Caki2 (cell line): ENCODE data around the gene SIAH3. TPM values are rescaled to one million over a fixed set of nuclear protein-coding genes. Genes with fewer than 3 reads are reported as not detected.
A peak's percentile ranks its signal among the peaks of the same experiment; 100 is the strongest.

Experiments
- DNase-seq: peaks from one replicate; pipeline ENCODE4 v3.0.0-alpha.2; 2015; ENCODE audit warnings: low read depth
- in situ Hi-C: cut with HindIII; loops from 2 replicates; pipeline ENCODE4 v1.10.0; 2016; ENCODE audit warnings: low sequenced_read_pairs, low pct_unique_long_range_greater_than_20kb, mixed read lengths
- total RNA-seq: library from RNA; depleted of rRNA; stranded (reverse); fragments of >200 nt; shearing (Covaris generic); gene quantifications from 2 replicates; pipeline ENCODE4 v1.2.3, GENCODE V29; 2014; ENCODE audit warnings: low replicate concordance

Gene SIAH3
- total RNA-seq, 1 experiment from 2014 or later: not detected

DNA sequence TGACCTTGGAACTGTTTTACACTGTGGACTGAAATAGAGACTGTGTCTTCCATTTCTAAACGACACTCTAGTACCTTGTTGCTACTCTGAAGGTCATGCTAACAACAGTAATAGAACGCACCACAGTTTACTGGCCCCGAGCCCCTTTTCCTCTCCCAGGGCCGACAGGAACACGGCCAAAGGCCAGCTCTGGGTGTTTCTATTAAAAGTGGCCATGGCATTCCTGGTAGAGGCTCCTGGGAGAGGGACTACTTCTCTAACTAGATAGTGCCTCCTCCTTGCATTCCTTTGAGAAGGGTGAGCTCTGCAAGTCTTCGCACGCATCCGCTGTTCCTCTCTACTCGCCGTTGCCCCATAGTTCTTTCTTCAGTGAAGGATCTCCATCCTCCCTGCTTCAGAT, 18.7 kb upstream of the SIAH3 start:
- in situ Hi-C loops: no loop called here
- DNase-seq: no peak

DNA sequence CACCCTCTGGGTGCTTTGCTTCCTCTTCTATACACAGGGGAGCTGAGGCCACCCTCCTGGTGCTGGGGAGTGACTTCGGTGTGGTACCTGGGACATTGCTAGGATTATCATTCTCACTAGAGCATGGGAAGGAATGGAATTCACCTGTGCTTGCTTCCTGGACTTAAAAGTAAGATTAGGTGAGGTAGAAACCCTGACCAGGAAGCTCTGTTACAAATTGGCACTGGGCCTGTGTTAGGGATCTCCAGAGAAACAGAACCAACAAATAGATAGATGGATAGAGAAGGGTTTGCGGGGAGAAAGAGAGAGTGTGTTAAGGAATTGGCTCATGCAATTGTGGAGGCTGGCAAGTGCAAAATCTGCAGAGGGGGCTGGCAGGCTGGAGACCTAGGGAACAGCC, 13.9 kb upstream of the SIAH3 start:
- in situ Hi-C loops: no loop called here
- no peak for DNase-seq

DNA sequence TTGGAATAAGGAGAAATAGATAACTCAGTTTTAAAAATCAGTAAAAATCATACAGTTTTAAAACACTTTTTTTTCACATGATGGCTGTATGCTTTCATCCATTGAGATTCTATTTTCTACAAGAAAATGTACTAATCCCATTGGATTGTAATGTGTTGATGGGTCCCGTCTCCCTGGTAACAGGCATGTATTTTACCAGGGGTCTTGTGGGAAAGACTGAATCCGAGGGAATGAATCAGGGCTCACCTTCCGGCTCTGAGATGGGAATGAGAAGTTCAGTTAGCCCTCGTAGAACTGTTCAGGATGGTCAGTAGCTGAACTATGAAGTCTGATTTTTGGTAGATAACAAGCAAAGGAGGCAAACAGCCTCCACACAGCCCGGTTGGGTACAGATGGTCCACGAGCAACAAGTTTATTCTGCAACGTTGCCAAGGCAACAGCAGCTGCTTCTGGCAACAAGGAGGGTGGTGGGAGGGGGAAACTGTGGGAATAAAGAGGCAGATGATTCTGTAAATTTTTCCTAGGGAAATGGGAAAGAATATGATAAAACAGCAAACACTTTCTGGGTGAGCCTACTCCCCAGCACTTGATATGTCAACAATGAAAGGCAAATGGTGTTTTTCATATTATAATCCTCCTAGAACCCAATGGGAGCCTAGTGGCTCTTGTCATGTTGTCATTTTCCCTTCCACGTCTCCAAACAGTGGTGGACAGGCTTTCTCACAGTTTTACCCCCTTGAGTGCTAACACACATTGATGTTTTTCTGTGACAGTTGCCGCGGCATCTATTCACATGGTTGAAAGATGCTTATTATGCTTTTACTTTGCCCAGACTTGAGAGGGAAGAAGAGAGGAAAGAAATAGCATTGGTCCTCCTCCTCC, 12.4 kb upstream of the SIAH3 start:
- in situ Hi-C loops: no loop called here
- DNase-seq: no peak

DNA sequence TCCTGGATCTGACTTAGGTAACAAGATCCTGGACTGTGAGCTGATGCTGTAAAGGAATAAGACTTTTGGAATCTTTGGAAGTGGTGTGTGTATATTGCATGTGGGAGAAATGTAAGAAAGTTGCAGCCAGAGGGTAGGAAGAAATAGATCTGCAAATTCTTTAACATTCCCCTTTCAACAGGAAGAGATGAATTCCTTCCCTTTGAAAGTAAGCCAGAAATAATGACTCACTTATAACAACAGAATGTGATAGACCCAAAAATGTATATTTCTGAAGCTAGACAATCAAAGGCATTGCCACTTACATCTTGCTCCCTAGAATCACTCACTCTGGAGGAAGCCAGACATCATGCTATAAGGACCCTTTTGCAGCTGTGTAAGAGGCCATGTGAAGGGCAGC, 9.8 kb upstream of the SIAH3 start:
- DNase-seq: no peak
- in situ Hi-C loops: no loop called here

DNA sequence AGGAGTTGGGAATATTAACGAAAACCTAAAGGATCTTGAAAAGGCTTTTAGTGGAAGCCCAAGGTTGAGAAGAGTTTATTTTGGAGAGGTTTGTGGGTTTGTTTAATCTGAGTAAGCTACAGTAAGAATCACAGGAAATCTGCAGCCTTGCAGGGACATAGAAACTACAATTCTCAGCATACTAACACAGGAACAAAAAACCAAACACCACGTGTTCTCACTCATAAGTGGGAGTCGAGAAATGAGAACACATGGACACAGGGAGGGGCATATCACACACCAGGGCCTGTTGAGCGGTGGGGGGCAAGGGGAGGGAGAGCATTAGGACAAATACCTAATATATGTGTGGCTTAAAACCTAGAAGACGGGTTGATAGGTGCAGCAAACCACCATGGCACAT, 8.7 kb upstream of the SIAH3 start:
- in situ Hi-C loops: no loop called here
- DNase-seq: no peak

DNA sequence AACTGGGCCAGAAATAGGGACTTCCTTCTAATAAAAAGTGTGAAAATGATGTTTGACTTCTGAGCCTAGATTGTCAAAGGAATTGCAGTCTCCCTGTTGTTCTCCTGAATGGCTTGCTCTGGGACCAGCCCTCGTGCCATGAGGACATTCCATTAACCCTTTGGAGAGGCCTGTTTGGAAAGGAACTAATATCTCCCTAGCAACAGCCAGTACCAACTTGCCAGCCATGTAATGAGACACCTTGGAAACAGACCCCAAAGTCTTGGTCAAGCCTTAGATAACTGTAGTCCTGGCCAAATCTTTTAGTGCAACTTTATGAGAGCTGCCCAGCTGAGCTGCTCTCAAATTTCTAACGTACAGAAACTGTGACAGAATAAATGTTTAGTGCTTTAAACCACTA, 8.2 kb upstream of the SIAH3 start:
- DNase-seq: no peak
- in situ Hi-C loops: no loop called here

DNA sequence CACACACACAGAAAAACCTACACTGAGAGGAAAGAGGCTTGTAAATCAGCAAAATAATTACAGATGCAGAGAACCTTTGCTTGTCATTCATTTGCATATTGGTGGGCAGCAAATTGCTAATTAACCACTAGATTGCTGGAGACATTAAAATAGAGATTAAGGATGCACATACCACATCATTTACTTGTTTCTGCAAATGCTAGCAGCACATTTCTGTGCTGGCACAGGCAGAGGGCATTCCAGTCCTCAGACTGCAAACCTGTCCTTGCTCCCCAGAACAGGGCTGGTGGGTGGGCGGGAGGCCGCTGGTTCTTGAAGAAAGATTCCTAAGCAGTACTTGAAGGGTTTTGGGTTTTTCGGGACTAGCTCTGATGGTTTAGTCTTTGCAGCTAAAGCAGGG, 941 bp upstream of the SIAH3 start:
- in situ Hi-C loops: no loop called here
- no peak for DNase-seq

DNA sequence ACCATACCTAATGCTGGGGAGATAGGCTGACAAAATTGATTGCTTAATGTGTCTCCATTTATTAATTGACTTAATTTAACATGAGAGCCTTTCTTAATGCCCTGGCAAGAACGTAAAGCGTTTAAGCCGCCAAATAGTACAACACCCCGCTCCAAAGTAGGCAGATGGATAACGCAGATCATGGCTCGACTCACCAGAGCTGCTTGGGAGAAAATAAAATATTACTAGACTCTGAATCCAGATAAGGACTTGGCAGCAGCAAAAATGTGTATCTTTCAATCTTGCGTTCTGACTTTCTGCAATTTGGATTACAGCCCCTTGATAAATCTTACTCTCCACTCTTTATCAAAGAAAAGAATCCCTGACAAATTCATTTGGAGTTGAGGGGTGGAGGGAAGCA, 403 bp upstream of the SIAH3 start:
- DNase-seq: no peak
- in situ Hi-C loops: no loop called here

DNA sequence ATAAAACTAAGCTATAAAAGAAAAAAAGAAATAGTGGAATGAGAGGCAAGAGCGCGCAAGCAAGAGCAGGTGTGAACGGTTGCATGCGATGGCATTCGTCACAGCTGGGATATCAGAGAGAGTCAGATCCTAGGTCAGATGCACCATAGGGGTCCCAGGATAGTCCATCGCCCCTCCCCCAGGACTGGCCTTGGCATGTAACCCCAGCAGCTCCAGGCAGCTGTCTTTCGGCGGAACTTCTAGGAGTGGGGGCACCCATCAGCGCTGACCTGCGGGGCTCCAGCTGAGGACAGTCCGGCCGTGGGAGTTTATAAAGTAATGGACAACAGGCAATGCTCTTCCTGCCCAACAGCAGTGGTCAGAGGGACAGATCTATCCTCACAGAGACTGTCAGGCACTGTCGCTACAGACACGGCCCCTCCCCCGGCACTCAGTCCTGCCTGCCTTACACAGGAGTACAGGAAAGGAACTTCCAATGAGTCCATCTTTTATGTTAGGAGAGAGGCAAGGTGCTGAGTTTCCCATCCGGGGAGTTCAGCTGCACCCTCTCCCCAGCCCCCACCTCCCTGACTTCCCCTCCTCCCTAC, 1.4 kb downstream of the SIAH3 start:
- in situ Hi-C loops: no loop called here
- DNase-seq: no peak

DNA sequence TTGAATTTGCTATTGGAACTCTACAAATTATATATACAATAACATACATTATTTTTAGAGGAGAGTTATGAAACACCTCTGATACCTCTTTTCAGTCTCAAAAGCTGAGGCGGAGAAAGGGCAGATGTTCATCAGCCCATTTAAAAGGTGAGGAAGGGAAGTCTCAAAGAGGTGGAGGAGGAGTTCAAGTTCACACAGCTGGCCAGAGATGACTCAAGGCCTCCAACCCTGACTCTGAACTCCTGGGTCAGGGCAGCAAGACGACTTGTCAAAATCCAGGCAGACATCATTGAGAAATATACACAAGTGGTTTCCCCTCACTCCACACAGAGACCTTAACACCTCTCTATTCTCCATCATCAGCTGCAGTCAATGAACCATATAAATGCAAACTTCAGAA, 2.1 kb downstream of the SIAH3 start:
- in situ Hi-C loops: no loop called here
- DNase-seq: no peak

DNA sequence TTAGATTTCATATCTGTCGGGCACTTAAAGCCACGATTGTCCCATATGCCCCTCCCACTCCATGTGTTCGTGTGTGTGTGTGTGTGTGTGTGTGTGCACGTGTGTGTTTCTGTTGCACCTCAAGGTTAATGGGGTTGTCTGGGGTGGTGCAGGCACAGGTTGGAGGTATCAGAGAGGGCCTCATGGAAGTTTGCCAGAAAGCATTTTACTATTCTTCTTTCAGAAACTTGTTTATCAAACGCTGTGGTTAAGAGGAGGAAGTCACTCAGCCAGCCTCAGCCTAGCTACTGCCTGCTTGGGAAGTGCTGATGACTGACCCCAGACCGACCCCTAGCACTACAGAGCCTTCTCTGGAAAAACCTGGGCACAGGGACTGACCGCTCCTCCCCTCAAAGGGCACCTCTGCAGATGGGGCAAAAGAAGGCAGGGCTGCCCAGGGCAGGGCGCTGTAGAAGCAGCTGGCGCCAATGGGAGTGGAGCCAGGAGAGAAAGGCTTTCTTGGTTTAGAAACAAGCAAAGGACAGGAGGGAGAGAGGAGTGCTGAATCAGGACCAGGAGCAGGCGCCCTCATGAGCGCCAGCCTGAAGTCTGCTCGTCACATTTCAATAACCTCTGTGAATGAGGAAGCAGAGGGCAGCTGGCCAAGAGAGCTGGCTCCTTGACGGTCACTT, 3.9 kb downstream of the SIAH3 start:
- in situ Hi-C loops: no loop called here

DNA sequence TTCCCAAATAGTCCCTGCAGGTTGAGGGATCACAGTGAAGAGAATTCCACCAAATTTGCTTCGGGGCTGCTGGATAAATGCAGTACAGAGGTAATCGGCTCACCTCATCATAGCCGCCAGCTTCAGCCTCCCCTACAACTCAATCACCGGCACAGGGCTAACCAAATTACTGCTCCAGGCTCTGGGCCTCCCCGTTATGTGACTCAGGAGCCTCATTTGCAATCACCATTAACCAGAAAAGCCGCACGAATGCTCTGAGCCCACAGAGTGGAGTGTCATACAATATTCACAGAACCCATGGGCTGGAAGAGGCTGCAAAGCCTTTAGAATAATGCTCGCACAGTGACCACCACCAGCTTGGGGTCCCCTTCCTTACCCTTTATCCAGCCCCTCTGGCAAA, 4.9 kb downstream of the SIAH3 start:
- DNase-seq: no peak
- in situ Hi-C loops: no loop called here

More for the DNA sequence above, 3.9 kb downstream of the SIAH3 start:
- peak; percentile 58 for DNase-seq

DNA sequence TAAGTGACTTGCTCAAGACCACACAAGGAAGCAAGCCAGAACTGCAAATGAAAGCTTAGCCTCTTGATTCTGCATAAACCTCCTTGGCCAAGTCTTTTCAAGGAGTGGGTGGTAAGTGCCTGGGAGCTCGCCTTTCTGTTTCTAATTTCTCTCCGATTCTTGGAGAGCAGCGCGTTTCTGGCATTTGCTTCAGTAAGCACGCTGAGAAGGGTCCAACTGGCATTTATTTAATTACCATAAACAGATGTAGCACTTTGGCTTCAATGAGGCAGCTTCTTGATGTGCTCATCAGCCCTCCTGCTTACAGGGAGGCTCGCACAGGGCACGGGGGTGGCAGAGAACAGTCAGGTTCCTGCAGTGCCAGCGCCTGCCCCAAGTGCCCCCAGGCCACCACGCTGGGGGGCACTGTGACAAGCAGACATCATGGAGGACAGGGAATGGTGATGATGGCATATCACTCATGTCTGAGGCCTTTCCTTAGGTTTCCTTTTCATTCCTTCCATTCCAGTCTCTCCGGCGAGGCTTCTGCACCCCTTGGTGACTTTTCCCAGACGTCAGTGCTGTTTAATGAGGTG, 13.3 kb downstream of the SIAH3 start:
- no peak for DNase-seq

DNA sequence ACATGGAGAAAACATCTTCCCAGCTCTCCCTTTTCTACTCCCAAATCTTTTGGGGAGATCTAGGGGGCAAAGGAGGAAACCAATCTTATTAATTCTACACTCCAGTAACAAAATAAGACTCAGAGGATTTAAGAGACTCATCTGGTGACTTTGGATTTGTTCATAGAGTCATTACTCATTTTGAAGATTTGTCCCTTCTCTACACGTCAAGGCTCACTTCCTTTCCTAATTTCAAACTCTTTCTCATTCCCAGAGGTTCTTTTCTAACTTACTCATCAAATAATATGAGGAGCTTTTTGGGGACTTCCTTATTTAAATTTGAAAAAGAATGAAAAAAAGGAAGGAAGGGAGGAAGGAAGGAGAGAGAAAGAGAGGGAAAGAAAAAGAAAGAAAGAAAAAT, 14.4 kb downstream of the SIAH3 start:
- no peak for DNase-seq
- in situ Hi-C loops: no loop called here

More for the DNA sequence above, 13.3 kb downstream of the SIAH3 start:
- in situ Hi-C loops: no loop called here

DNA sequence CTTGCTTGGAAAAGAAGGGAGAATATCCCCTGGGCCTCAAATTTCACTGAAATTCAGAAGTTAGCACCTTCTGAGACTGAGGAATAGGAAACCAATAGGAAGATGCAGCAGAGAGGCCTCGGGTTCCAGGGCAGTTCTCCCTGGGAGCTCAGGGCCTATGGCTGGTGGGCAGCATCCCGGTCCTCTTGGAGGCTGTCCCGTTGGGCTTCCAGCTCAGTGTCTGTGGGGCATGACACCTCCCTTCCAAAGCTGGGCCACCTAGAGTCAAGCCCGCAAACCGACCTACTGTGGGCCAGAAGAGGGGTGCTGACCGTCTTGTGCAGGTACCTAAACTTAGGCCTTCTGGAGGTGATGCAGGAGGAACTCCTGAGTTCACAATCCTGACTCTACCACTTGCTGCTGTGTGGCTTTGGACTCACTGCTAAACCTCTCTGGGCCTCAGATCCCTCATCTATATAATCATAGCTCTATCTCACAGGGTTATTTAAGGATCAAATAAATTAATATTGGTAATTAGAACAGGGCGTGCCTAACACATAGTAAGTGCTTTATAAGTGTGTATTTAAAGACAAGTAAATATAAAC, 17.1 kb downstream of the SIAH3 start:
- DNase-seq: no peak
- in situ Hi-C loops: no loop called here

DNA sequence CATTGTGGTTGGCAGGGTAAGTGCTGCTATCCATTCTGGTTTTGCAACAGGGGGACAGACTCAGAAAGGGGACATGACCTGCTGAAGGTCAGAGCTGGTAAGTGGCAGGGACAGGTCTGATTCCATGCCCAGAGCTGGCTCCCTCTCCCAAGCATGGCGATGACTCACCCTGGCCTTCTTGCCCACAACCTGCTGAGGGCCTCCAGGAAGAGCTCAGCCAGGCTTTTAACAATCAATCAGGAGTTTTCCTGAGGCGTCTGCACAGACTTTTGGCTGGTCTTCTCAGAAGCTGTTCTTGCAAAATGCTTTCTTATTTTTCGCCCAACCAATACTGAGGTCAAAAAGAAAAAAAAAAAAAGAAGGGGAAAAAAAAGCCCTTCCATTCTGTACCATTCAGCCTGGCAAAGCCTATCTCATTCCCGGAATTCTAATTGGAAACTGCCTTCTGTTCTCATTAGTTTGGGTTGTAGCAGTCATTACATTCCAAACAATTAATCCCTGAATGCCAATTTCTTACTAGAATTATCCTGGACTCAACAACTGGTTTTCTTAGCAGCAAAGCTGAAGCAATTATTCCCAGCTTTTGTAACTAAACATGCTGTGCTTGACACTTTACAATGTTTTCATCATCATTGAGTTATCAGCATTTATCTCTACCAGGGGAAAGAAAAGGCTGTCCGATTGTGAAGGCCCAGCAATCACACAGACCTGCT, 17.7 kb downstream of the SIAH3 start:
- DNase-seq: peak; percentile 57
- in situ Hi-C loops: no loop called here

DNA sequence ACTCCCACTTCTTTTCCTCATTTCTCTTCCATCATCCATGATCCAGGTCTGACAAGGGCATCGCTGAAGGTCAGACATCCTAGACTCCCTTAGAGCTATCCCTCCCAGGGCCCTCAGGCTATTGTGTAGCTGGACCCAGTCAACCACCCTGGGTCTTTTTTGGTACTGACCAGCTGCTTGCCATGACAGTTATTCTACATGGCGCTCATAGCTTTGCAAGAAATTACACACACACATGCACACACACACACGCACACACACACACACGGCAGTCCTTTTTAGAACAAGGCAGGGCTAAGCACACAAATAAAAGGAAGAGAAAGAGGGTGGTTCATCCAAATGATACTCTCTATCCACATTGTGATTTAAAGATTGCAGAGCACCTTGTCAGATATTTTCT, 18.3 kb downstream of the SIAH3 start:
- in situ Hi-C loops: no loop called here
- DNase-seq: no peak

DNA sequence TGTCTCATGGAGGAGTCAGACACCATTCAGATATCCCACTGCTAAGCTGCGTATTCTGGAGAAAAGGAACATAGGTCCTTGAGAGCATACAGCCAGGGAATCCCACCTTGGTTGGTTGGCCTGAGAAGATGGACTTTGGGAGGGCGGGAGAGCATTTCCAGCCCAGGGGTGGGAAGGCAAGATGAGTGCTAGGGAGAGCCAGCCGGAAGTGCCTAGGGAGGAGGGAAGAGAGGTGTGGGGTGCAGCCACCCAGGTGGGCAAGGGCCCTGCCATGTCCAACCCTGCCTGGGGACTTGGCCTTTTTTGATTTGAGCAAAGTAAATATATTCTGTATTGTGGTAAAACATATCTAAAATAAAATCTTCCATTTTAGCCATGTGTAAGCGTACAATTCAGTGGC, 19.7 kb downstream of the SIAH3 start:
- in situ Hi-C loops: no loop called here
- DNase-seq: no peak
